Activated T-helper 9 cell treated with anti-CD3 and anti-CD28 coated beads, Interleukin-2, amount 50 U/mL, for 16 hours (primary cell): ENCODE data around the gene ZNF324B.
"Not testable (repeated sequence)": the region's sequence is repeated elsewhere in the genome, so short reads cannot be mapped to it uniquely, and the experiment has no call there.

Source experiments
- DNase-seq: peaks from one replicate; pipeline ENCODE4 v3.0.0-alpha.2; 2020; ENCODE audit warnings: low read depth

The ZNF324B gene

GRCh38 chr19:58455306-58455705, 3.9 kb downstream of the ZNF324B start:
- no peak for DNase-seq

- no peak for DNase-seq
Measured at GRCh38 chr19:58456111-58456510, 4.7 kb downstream of the ZNF324B start.

GRCh38 chr19:58460039-58460438, 8.6 kb downstream of the ZNF324B start:
- no peak for DNase-seq

- DNase-seq, result no peak
Measured at GRCh38 chr19:58466089-58466759, 14.8 kb downstream of the ZNF324B start.

- DNase-seq, result peak; percentile 97
Measured at GRCh38 chr19:58466760-58467589, 15.6 kb downstream of the ZNF324B start, which contains the start of gene ZNF324. Gene ZNF324, plus strand, starts transcription at chr19:58467080. Its CDS starts 2,106 bp downstream, at chr19:58469186.

GRCh38 chr19:58468216-58468839, 16.9 kb downstream of the ZNF324B start:
- no peak for DNase-seq

GRCh38 chr19:58469241-58470013, 18.0 kb downstream of the ZNF324B start:
- DNase-seq, result no peak

- not testable (repeated sequence) for DNase-seq
Measured at GRCh38 chr19:58470837-58471543, 19.6 kb downstream of the ZNF324B start.

- DNase-seq, result no peak
Measured at GRCh38 chr19:58471736-58472135, 20.3 kb downstream of the ZNF324B start.

GRCh38 chr19:58473775-58474174, 22.4 kb downstream of the ZNF324B start:
- DNase-seq, result no peak

- no peak for DNase-seq
Measured at GRCh38 chr19:58474291-58474996, 23.0 kb downstream of the ZNF324B start.

GRCh38 chr19:58474997-58475713, 23.7 kb downstream of the ZNF324B start:
- no peak for DNase-seq

- DNase-seq, result peak; percentile 91
Measured at GRCh38 chr19:58475714-58476497, 24.5 kb downstream of the ZNF324B start, which contains the start of gene ZNF446. Gene ZNF446, plus strand, starts transcription at chr19:58476352. Its CDS starts 867 bp downstream, at chr19:58477219.

- DNase-seq, result no peak
Measured at GRCh38 chr19:58476498-58477015, 25.1 kb downstream of the ZNF324B start.

GRCh38 chr19:58477130-58477529, 25.7 kb downstream of the ZNF324B start:
- no peak for DNase-seq

- DNase-seq, result no peak
Measured at GRCh38 chr19:58477871-58478270, 26.4 kb downstream of the ZNF324B start.

GRCh38 chr19:58479303-58479702, 27.9 kb downstream of the ZNF324B start:
- DNase-seq, result no peak

GRCh38 chr19:58479736-58480480, 28.5 kb downstream of the ZNF324B start:
- DNase-seq, result no peak
